ENCODE results near the gene ADD2. TPM values are rescaled to one million over a fixed set of nuclear protein-coding genes. Genes with fewer than 3 reads are reported as not detected.

Gene ADD2
- total and polyA plus RNA-seq, 4 donors = 0.08 to 156 (median 0.16) TPM; not detected in 1

- H3K27ac ChIP-seq (ENCODE audit: low read depth in 1 of 2, low read length in 2 of 2) = no peak overlapping the region
- no peak overlapping the region for H3K9ac ChIP-seq (ENCODE audit: low read depth in 1 of 2, low read length in 2 of 2)
- DNase-seq (ENCODE audit: low spot score) = no peak
- H3K27me3 ChIP-seq (ENCODE audit: control insufficient read depth in 4 of 4, insufficient read depth in 4 of 4, low read length in 3 of 4) = peaks cover 0 to 6% (median 2%) of the 10 kb centered on the region in 4 donors
- no peaks in the 10 kb centered on the region for H3K4me1 ChIP-seq (ENCODE audit: control insufficient read depth in 4 of 4, insufficient read depth in 4 of 4, low read length in 3 of 4)
- no peak overlapping the region for H3K4me3 ChIP-seq (ENCODE audit: low read depth in 1 of 3, low read length in 3 of 3)
- TF ChIP-seq YY1 (IDR thresholded peaks at IDR 0.05) (no peak), JUND (IDR thresholded peaks at IDR 0.05) (no peak), TAF1 (conservative IDR thresholded peaks at IDR 0.05) (no peak), FOXA1 (IDR thresholded peaks at IDR 0.05) (no peak), MAX (IDR thresholded peaks at IDR 0.05) (no peak), GABPA (IDR thresholded peaks at IDR 0.05 in 1 of 2, conservative IDR thresholded peaks at IDR 0.05 in 1 of 2) (no peak), ATF3 (IDR thresholded peaks at IDR 0.05) (no peak), REST (IDR thresholded peaks at IDR 0.05) (no peak), RAD21 (IDR thresholded peaks at IDR 0.05) (no peak), SP1 (IDR thresholded peaks at IDR 0.05) (no peak)
- 76% methylated on average over 8 of the region's 8 CpGs for WGBS
- H3K9me3 ChIP-seq (ENCODE audit: control insufficient read depth in 4 of 4, low read length in 3 of 4) = peaks cover 0 to 4% (median 0%) of the 10 kb centered on the region in 4 donors
- no peaks in the 10 kb centered on the region for H3K36me3 ChIP-seq (ENCODE audit: control insufficient read depth in 4 of 4, insufficient read depth in 3 of 4, low read depth in 1 of 4, low read length in 3 of 4)
Measured at GRCh38 chr2:70779911-70780545, 12.0 kb upstream of the ADD2 start.

- WGBS = 71% methylated on average over 3 of the region's 3 CpGs
Measured at GRCh38 chr2:70779491-70779890, 11.5 kb upstream of the ADD2 start.

More at GRCh38 chr2:70779491-70779890, 11.5 kb upstream of the ADD2 start:
- no peak for TF ChIP-seq FOXA2 (IDR thresholded peaks at IDR 0.05)
- TF ChIP-seq HNF4A (conservative IDR thresholded peaks at IDR 0.05) = no peak
- TF ChIP-seq TAF1 (conservative IDR thresholded peaks at IDR 0.05) = no peak
- TF ChIP-seq HNF4G (IDR thresholded peaks at IDR 0.05) = no peak
- no peak for TF ChIP-seq JUND (IDR thresholded peaks at IDR 0.05)
- TF ChIP-seq ZBTB33 (IDR thresholded peaks at IDR 0.05) = no peak
- no peak for TF ChIP-seq YY1 (IDR thresholded peaks at IDR 0.05)
- no peak for TF ChIP-seq FOXA1 (IDR thresholded peaks at IDR 0.05)
- no peak for TF ChIP-seq ATF3 (IDR thresholded peaks at IDR 0.05)
- TF ChIP-seq REST (IDR thresholded peaks at IDR 0.05) = no peak
- no peaks in the 10 kb centered on the region for H3K36me3 ChIP-seq (ENCODE audit: control insufficient read depth in 4 of 4, insufficient read depth in 3 of 4, low read depth in 1 of 4, low read length in 3 of 4)
- no peak for DNase-seq (ENCODE audit: low spot score)
- H3K27me3 ChIP-seq (ENCODE audit: control insufficient read depth in 4 of 4, insufficient read depth in 4 of 4, low read length in 3 of 4) = peaks cover 0 to 6% (median 3%) of the 10 kb centered on the region in 4 donors
- no peak overlapping the region for H3K4me3 ChIP-seq (ENCODE audit: low read depth in 1 of 3, low read length in 3 of 3)
- H3K9ac ChIP-seq (ENCODE audit: low read depth in 1 of 2, low read length in 2 of 2) = no peak overlapping the region
- no peaks in the 10 kb centered on the region for H3K4me1 ChIP-seq (ENCODE audit: control insufficient read depth in 4 of 4, insufficient read depth in 4 of 4, low read length in 3 of 4)
- H3K27ac ChIP-seq (ENCODE audit: low read depth in 1 of 2, low read length in 2 of 2) = no peak overlapping the region
- peaks cover 0 to 4% (median 0%) of the 10 kb centered on the region in 4 donors for H3K9me3 ChIP-seq (ENCODE audit: control insufficient read depth in 4 of 4, low read length in 3 of 4)

All from liver (tissue), 9 donors.